ENCODE results near the gene SLBP. TPM values are rescaled to one million over a fixed set of nuclear protein-coding genes. Genes with fewer than 3 reads are reported as not detected.

The SLBP gene
- total RNA-seq, 1 donor from 2014 or later: 114 TPM

- no peak for DNase-seq (ENCODE audit: low read depth)
- peak; percentile 32 for TF ChIP-seq CTCF (conservative IDR thresholded peaks at IDR 0.05; ENCODE audit: low read depth, low read length)
- no peak overlapping the region for H3K4me3 ChIP-seq (ENCODE audit: low read depth, low read length)
Measured at GRCh38 chr4:1728061-1728980, 16.2 kb upstream of the SLBP start.

GRCh38 chr4:1727117-1728031 lies 15.3 kb upstream of the SLBP start:
- no peak for DNase-seq (ENCODE audit: low read depth)
- no peak for TF ChIP-seq CTCF (conservative IDR thresholded peaks at IDR 0.05; ENCODE audit: low read depth, low read length)
- peak overlapping the region; percentile 9 for H3K4me3 ChIP-seq (ENCODE audit: low read depth, low read length)

- TF ChIP-seq CTCF (conservative IDR thresholded peaks at IDR 0.05; ENCODE audit: low read depth, low read length): peak; percentile 98
- H3K4me3 ChIP-seq (ENCODE audit: low read depth, low read length): no peak overlapping the region
- DNase-seq (ENCODE audit: low read depth): no peak
Measured at GRCh38 chr4:1726146-1726934, 14.2 kb upstream of the SLBP start.

- no peak for DNase-seq (ENCODE audit: low read depth)
- H3K4me3 ChIP-seq (ENCODE audit: low read depth, low read length): no peak overlapping the region
- TF ChIP-seq CTCF (conservative IDR thresholded peaks at IDR 0.05; ENCODE audit: low read depth, low read length): no peak
Measured at GRCh38 chr4:1725521-1725920, 13.4 kb upstream of the SLBP start.

GRCh38 chr4:1723131-1723801 lies 11.1 kb upstream of the SLBP start:
- no peak for TF ChIP-seq CTCF (conservative IDR thresholded peaks at IDR 0.05; ENCODE audit: low read depth, low read length)
- DNase-seq (ENCODE audit: low read depth): no peak
- no peak overlapping the region for H3K4me3 ChIP-seq (ENCODE audit: low read depth, low read length)

GRCh38 chr4:1722551-1723118 lies 10.5 kb upstream of the SLBP start:
- no peak for DNase-seq (ENCODE audit: low read depth)
- peak overlapping the region; percentile 76 for H3K4me3 ChIP-seq (ENCODE audit: low read depth, low read length)
- TF ChIP-seq CTCF (conservative IDR thresholded peaks at IDR 0.05; ENCODE audit: low read depth, low read length): no peak

Data from epithelial cell of proximal tubule (primary cell).